Left renal pelvis (tissue), 4 donors: ENCODE measurements around the gene RIMS3. TPM values are rescaled to one million over a fixed set of nuclear protein-coding genes. Genes with fewer than 3 reads are reported as not detected.
"Not testable (repeated sequence)": the region's sequence is repeated elsewhere in the genome, so short reads cannot be mapped to it uniquely, and the experiment has no call there.

Source experiments
- DNase-seq, 4 donors: peaks; one replicate each; pipeline ENCODE4 v3.0.0-alpha.2; 2013; ENCODE audit warnings: low read depth in 4 of 4, low spot score in 3 of 4
- polyA plus RNA-seq, 4 donors: library from polyadenylated mRNA; unstranded; fragments of 120-200 nt; gene quantifications; one replicate each; pipeline ENCODE4 v1.2.1, GENCODE V29; 2013; ENCODE audit not compliant: insufficient read length in 4 of 4

The RIMS3 gene
- polyA plus RNA-seq, 4 donors = 1.4 to 2.8 (median 1.6) TPM

DNA sequence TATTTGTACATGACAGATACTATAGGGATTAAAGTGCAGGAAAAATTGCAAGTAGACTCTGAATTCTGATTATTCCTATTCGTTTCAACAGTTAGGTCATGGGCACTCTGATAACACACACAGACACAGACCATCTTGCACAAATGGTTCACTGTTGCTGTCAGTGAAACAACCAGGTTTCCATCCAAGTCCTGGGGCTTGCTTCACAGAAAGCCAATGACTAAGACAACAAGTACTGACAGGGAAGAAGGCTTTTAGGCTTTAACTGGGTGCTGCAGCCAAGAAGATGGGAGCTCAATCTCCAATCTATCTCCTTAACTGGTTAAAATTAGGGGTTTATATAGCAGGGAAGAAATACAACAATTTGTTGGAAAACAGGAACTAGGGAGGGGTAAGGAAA is 57.6 kb downstream of the RIMS3 start:
- no peak for DNase-seq

DNA sequence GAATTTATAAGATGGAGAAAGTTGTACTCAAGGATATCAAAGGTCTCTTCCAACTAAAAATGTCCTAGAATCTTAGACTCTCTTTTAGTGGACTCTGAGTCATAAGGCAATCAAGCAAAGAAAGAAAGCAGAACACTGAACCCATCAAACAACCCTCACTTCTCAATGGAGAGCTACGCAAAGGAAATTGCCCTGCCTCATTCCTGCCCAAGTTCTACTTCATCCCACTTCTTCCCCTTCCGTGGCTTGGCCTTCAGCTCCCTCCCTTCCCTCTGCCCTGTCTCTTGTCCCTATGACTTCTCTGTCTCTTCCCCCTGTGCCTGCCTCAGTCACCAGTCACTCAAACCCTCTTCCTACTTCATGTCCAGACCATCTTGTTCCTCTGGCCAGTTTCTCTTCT is 58.5 kb downstream of the RIMS3 start:
- no peak for DNase-seq

DNA sequence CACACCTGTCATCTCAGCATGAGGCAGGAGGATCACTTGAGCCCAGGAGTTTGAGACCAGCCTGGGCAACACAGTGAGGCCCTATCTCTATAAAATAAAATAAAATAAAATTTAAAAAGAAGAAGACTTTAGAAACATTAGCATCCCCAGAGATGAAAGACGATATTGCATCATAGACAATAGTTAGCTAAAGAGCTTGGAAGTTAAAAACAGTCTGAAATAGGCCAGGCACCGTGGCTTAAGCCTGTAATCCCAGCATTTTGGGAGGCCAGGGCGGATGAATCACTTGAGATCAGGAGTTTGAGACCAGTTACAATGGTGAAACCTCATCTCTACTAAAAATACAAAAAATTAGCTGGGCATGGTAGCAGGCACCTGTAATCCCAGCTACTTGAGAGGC is 59.3 kb downstream of the RIMS3 start:
- no peak for DNase-seq

DNA sequence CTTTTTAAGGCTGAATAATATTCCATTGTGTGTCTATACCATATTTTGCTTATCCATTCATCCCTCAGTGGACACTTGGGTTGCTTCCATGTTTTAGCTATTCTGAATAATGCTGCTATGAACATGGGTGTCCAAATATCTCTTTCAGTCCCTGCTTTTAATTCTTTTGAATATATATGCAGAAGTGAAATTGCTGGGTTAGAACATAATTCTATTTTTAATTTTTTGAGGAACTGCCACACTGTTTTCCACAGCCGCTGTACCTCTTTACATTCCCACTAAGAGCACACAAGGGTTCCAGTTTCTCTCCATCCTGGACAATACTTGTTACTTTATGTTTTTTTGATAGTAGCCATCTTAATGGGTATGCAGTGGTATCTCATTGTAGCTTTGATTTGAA is 65.6 kb downstream of the RIMS3 start:
- DNase-seq = no peak

DNA sequence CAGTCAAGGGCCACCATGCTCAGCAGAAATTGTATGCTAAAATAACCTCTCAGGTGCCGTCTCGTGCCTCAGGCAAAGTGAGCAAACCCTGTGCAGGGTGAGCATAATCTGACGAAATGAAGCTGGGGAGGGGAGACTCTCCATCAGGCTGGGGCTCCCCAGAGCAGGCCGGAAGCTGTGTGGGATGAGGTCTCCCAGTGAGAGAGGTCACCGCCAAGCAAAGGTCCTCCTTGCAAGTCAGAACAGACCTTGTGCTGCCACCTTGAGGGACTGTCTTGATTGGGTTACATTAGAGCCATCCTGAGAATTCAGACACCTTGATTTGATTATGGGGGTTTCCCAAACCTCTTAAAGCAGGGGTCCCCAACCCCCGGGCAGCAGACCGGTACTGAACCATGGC is 69.9 kb downstream of the RIMS3 start:
- DNase-seq = no peak

DNA sequence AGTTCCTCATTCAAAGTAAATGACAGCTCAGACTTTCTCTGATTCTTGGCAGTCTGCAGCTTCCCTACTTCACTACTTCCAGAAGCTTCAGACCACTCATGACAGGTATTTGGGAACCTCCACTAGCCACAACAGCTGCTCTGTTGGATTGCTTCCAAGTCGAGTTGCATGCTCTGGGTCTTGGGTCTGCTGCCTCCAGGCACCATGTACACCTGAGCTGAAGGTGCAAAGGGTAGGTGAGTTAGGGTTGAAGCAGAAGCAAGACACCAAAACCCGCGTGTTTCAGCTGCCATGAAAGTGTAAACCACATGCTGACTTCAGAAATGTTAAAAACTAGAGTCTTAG is 71.3 kb downstream of the RIMS3 start:
- DNase-seq = no peak

DNA sequence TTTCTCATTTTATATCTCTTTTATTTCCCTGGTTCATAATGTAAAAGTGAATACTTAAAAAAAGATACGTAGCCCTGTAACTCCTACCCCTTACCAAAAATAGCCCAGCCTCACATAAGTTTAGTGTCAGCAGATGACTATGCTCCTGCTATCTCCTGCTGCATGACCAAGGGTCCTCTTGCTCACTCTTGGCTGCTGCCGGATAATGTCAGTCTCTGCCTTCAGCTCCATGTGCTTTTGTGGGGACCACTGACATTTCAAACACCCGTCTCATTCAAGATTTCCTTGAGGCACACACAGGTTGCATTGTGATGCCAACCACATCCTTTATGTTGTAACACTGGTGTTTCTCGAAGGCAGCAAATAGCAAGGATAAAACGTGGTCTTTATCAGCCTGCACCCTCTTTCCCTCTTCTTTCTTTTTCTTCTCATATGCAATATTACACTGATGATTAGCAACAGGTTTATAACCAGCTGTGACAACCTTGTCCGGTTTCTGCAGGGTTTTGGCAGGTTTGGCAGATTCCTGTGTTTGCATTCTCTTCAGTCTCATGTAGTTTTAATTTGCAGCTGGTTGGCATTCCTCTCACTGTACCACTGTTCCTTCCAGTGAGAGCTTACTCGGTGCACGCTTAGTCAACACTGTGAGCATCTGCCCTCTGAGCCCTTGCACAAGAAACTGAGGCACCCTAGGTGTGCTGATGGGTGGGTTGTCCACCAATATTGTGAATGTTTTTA is 71.9 kb downstream of the RIMS3 start:
- DNase-seq = no peak

DNA sequence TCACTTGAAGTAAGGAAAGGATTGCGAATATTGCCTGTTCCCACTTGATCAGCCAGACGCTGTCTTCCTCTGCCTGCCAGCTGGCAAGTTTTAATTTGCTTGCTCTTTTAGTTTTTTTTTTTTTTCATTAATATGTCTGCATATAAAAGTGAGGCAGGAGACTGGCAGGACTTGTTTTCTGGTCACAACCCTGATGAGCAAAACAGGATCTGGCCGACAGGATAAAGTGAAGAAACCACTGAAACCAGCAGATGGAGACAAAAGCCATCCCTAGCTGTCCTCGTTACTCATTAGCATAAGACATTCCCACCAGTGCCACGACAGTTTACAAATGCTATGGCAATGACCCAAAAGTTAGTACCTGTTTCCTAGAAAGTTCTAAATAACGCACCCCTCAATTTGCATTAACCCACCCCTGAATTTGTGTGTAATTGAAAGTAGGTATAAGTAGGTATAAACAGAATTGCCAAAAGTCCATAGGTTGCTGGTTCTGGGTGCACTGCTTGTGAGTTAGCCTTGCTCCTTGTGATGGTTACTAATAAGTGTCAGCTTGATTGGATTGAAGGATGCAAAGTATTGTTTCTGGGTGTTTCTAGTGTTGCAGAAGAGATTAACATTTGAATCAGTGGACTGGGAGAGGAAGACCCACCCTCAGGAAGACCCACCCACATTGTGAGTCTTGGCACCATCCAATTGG is 73.2 kb downstream of the RIMS3 start:
- DNase-seq = peak in 1 of 4 donors; percentile 3

DNA sequence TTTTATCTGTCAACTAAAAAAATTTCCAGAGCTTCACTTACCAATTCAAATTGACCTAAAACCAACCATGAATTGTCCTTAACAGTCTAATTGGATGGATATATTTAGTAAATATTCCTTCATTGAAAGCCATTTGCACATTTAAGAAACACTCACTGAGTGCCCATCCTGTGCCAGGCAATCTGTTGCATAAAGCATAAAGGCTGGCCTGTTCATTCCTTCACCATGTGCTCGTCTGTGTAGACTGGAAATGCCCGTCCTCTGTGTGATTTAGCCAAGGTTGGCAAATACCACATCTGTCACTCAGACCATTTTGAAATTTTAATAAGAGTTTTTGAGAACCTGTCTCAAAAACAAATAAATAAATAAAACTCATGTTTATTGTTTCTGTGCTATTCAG is 76.9 kb downstream of the RIMS3 start:
- DNase-seq = no peak

DNA sequence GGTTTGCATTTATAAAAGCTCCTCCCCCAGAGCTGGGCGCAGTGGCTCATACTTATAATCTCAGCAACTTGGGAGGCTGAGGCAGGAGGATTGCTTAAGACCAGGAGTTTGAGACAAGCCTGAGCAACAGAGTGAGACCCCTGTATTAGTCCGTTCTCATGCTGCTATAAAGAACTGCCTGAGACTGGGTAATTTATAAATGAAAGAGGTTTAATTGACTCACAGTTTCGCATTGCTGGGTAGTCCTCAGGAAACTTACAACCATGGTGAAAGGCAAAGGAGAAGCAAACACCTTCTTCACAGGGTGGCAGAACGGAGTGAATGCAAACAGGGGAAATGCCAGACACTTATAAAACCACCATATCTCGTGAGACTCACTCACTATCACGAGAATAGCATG is 81.5 kb downstream of the RIMS3 start:
- no peak for DNase-seq

DNA sequence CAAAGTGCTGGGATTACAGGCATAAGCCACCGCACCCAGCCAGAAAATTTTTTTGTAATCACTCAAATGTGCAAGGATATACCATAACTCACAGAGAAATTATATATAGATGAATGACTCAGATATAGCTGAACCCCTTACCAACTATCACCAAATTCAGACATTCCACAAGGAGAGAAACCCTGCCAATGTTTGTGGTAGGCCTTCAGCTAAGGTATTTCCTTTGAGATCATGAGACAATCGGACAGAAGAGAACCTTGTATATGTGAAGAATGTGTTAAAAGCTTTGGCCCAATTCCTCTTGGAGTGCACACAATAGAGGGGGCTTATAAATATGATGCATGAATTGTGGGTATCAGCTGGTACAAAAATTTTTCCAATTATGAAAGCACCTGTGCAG is 83.4 kb downstream of the RIMS3 start:
- no peak for DNase-seq

DNA sequence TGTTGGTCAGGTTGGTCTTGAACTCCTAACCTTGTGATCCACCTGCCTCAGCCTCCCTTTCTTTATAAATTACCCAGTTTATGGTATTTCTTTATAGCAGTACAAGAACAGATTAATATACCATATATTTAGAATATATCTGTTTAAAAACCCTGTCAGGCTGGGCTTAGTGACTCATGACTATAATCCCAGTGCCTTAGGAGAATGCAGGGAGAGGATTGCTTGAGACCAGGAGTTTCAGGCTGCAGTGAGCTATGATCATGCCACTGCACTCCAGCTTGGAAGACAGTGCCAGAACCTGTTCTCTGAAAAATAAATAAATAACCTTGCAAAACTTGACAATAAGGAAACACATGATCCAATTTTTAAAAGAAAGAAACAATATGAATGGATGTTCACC is 90.1 kb downstream of the RIMS3 start:
- DNase-seq = no peak

DNA sequence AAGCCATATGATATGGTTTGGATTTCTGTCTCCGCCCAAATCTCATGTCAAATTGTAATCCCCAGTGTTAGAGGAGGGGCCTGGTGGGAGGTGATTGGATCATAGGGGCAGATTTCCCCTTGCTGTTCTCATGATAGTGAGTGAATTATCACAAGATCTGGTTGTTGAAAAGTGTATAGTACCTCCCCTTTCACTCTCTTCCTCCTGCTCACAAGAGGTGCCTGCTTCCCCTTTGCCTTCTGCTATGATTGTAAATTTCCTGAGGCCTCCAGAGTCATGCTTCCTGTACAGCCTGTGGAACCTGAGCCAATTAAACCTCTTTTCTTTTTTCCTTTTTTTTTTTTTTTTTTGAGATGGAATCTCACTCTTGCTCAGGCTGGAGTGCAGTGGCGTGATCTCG is 90.7 kb downstream of the RIMS3 start:
- not testable (repeated sequence) for DNase-seq

Other genes with a start within 250 kb of the RIMS3 start
- gene ZFP69B, start 215.2 kb downstream of the RIMS3 start, polyA plus RNA-seq = 1 to 10 TPM; 5.7 to 6.8 (median 6.0) TPM
- 1 to 10 TPM; 6.3 to 9.4 (median 8.2) TPM for gene ZFP69, start 188.4 kb downstream of the RIMS3 start, polyA plus RNA-seq
- gene EXO5, start 156.9 kb downstream of the RIMS3 start, polyA plus RNA-seq = 10 to 100 TPM; 11.5 to 14.5 (median 12.8) TPM
- gene ZNF684, start 134.0 kb downstream of the RIMS3 start, polyA plus RNA-seq = 10 to 100 TPM in 3 of 4 donors, 1 to 10 TPM in 1; 6.5 to 12.8 (median 10.9) TPM
- 100 to 1,000 TPM in 1 of 4 donors, 10 to 100 TPM in 3; 71.0 to 113 (median 96.5) TPM for gene NFYC, start 26.0 kb upstream of the RIMS3 start, polyA plus RNA-seq
- gene KCNQ4, start 118.1 kb upstream of the RIMS3 start, polyA plus RNA-seq = 1 to 10 TPM; 1.3 to 2.9 (median 1.7) TPM
- gene CITED4, start 196.7 kb upstream of the RIMS3 start, polyA plus RNA-seq = 1 to 10 TPM; 2.6 to 6.3 (median 3.8) TPM